Karpas-422 (cell line): ENCODE results near the gene TENT4A. TPM values are rescaled to one million over a fixed set of nuclear protein-coding genes. Genes with fewer than 3 reads are reported as not detected.

Experiments used
- DNase-seq: peaks from one replicate; pipeline ENCODE4 v3.0.0-alpha.2; 2015
- H2AFZ ChIP-seq: fragments of 200-600 bp; sonication (generic); 2 replicates; pipeline ENCODE4 v1.6.1; 2014; ENCODE audit warnings: antibody characterized with exemption, low read length, mixed read lengths
- H3K27ac ChIP-seq: fragments of 200-600 bp; sonication (generic); 2 replicates; pipeline ENCODE4 v1.5.1; 2014; ENCODE audit warnings: mild to moderate bottlenecking, low read length, moderate library complexity
- H3K27me3 ChIP-seq: fragments of 200-600 bp; sonication (generic); 2 replicates; pipeline ENCODE4 v1.6.1; 2014; ENCODE audit warnings: low read length, mixed read lengths
- H3K36me3 ChIP-seq: fragments of 200-600 bp; sonication (generic); 2 replicates; pipeline ENCODE4 v1.6.1; 2014; ENCODE audit warnings: low read length, mixed read lengths; ENCODE audit not compliant: insufficient read depth
- H3K4me1 ChIP-seq: fragments of 200-600 bp; sonication (generic); 2 replicates; pipeline ENCODE4 v1.6.1; 2014; ENCODE audit warnings: mild to moderate bottlenecking, low read length, mixed read lengths
- H3K4me2 ChIP-seq: fragments of 200-600 bp; sonication (generic); 2 replicates; pipeline ENCODE4 v1.6.1; 2014; ENCODE audit warnings: low read length, low read depth, mild to moderate bottlenecking; ENCODE audit not compliant: poor library complexity, severe bottlenecking
- H3K4me3 ChIP-seq: fragments of 200-600 bp; sonication (generic); 2 replicates; pipeline ENCODE4 v1.5.1; 2014; ENCODE audit warnings: mild to moderate bottlenecking, antibody characterized with exemption, low read length, mixed read lengths
- H3K79me2 ChIP-seq: fragments of 200-600 bp; sonication (generic); 2 replicates; pipeline ENCODE4 v1.6.1; 2014; ENCODE audit warnings: mild to moderate bottlenecking, low read length, mixed read lengths
- H3K9ac ChIP-seq: fragments of 200-600 bp; sonication (generic); 2 replicates; pipeline ENCODE4 v1.6.0; 2014; ENCODE audit warnings: low read length
- H3K9me2 ChIP-seq: fragments of 200-600 bp; sonication (generic), shearing (Covaris generic); replicated peaks from 2 replicates; pipeline ENCODE4 v1.6.0; 2014; ENCODE audit warnings: mild to moderate bottlenecking, low read length, moderate library complexity; ENCODE audit not compliant: insufficient read depth
- H3K9me3 ChIP-seq: fragments of 300-700, 200-600 bp; sonication (generic); 2 replicates; pipeline ENCODE4 v1.6.1; 2014; ENCODE audit warnings: low read length, mixed read lengths
- H4K20me1 ChIP-seq: fragments of 200-600 bp; sonication (generic); 2 replicates; pipeline ENCODE4 v1.6.1; 2014; ENCODE audit warnings: mild to moderate bottlenecking, antibody characterized with exemption, low read length, low read depth; ENCODE audit not compliant: insufficient read depth
- total RNA-seq: library from RNA; depleted of rRNA; stranded (reverse); fragments of >200 nt; shearing (Covaris generic); gene quantifications from 2 replicates; pipeline ENCODE4 v1.2.3, GENCODE V29; 2014; ENCODE audit warnings: low replicate concordance

Gene TENT4A
- total RNA-seq, 1 experiment from 2014 or later: 45.3 TPM

DNA sequence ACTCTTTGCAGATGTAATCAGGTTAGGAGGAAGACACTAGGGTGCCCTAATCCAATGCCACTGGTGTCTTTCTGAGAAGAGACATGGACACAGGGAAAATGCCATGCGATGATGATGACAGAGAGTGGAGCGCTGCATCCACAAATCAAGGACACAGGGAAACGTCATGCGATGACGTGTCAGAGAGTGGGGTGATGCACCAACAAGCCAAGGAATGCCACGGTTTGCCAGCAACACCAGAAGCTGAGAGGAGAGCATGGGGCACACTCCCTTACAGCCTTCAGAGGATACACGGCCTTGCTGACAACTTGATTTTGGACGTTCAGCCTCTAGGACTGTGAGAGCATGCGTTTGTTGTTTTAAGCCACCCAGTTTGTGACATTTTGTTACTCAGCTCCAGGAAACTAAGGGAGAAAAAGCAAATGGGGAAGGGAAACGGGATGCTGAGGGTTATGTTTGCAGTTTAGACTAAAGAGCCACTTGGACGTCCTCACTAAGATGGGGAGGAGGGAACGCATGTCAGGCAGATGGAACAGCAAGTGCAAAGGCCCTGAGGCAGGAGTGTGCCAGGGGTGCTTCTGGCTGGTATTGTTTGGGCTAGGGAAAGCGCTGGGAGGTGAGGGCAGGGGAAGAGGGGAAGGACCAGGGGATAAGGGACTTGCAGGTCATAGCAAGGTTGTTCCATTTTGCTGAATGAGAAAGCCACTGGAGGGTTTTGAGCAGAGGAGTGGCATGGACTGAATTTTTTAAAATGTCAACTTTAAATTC is 2.5 kb upstream of the TENT4A start:
- no peaks in the 10 kb centered on the region for H3K36me3 ChIP-seq
- DNase-seq: no peak
- H3K4me2 ChIP-seq: no peak overlapping the region
- H3K27me3 ChIP-seq: no peaks in the 10 kb centered on the region
- no peak overlapping the region for H3K4me3 ChIP-seq
- peaks cover 11% of the 10 kb centered on the region for H4K20me1 ChIP-seq
- peaks cover 16% of the 10 kb centered on the region for H3K79me2 ChIP-seq
- no peak overlapping the region for H2AFZ ChIP-seq
- H3K4me1 ChIP-seq: peaks cover 18% of the 10 kb centered on the region
- no peak overlapping the region for H3K27ac ChIP-seq
- no peaks in the 10 kb centered on the region for H3K9me2 ChIP-seq
- no peaks in the 10 kb centered on the region for H3K9me3 ChIP-seq
- H3K9ac ChIP-seq: no peak overlapping the region

DNA sequence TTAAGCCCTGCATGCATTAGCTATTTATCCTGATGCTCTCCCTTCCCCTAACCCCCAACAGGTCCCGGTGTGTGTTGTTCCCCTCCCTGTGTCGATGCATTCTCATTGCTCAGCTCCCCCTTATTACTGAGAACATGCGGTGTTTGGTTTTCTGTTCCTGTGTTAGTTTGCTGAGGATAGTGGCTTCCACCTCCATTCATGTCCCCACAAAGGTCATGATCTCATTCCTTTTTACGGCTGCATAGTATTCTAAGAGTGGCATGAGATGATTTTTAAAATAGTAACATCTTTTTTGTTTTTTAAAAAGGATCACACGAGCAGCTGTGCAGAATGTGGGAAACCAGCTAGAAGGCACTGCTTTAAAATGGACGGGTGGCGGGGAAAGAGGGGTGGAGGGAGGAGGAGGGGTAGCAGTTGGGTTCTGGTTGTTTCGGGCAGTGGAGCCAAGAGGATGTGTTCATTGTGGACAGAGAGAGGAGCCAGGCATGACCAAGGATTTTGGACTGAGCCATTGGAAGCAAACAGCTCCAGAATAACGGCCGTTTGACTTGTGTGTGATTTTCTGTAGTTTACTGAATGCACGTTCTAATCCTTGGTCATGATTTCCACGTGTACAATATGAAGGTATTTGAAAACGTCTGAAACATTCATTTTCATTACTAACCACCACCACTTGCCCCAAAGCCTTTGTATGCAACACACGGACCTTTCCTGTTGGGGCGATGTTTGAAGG is 1.7 kb upstream of the TENT4A start:
- peaks cover 27% of the 10 kb centered on the region for H3K4me1 ChIP-seq
- no peaks in the 10 kb centered on the region for H3K36me3 ChIP-seq
- H3K27ac ChIP-seq: no peak overlapping the region
- peak overlapping the region; percentile 73 for H3K4me3 ChIP-seq
- peak overlapping the region; percentile 87 for H3K9ac ChIP-seq
- no peak for DNase-seq
- H3K4me2 ChIP-seq: peak overlapping the region; percentile 81
- H4K20me1 ChIP-seq: peaks cover 19% of the 10 kb centered on the region
- H2AFZ ChIP-seq: peak overlapping the region; percentile 95; the same call in 1 of the 2 replicates
- H3K9me2 ChIP-seq: no peaks in the 10 kb centered on the region
- H3K79me2 ChIP-seq: peaks cover 25% of the 10 kb centered on the region
- no peaks in the 10 kb centered on the region for H3K9me3 ChIP-seq
- H3K27me3 ChIP-seq: no peaks in the 10 kb centered on the region

DNA sequence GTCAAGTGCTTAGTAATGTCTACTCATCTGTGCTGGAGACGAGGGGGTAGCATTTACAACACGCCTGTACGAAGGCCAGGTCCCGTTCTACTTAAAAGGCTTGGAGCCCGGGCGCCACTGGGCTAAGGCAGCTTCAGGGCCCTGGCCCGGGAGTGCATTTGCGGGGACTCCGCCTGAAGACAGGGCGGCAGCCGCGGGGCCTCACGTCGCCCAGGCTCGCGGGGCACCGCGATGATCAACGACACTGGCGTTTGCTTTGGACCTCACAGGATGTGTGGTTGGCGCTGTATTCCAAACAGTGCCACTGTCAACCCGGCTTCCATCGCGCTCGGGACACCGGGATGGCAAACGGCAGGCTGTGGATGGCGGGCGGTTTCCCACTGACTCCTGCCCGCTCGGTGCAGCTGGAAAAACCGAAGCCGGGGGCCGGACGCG is 1.1 kb upstream of the TENT4A start:
- Histone ChIP-seq H3K9me2 (no peaks in the 10 kb centered on the region), H3K9me3 (no peaks in the 10 kb centered on the region), H3K4me3 (peak overlapping the region; percentile 73), H3K27ac (peak overlapping the region; percentile 32), H4K20me1 (peaks cover 25% of the 10 kb centered on the region), H3K4me1 (peaks cover 32% of the 10 kb centered on the region), H3K4me2 (peak overlapping the region; percentile 81), H3K9ac (peak overlapping the region; percentile 87), H3K36me3 (no peaks in the 10 kb centered on the region), H3K27me3 (no peaks in the 10 kb centered on the region), H2AFZ (peak overlapping the region; percentile 95), H3K79me2 (peaks cover 31% of the 10 kb centered on the region)
- peak; percentile 75 for DNase-seq

DNA sequence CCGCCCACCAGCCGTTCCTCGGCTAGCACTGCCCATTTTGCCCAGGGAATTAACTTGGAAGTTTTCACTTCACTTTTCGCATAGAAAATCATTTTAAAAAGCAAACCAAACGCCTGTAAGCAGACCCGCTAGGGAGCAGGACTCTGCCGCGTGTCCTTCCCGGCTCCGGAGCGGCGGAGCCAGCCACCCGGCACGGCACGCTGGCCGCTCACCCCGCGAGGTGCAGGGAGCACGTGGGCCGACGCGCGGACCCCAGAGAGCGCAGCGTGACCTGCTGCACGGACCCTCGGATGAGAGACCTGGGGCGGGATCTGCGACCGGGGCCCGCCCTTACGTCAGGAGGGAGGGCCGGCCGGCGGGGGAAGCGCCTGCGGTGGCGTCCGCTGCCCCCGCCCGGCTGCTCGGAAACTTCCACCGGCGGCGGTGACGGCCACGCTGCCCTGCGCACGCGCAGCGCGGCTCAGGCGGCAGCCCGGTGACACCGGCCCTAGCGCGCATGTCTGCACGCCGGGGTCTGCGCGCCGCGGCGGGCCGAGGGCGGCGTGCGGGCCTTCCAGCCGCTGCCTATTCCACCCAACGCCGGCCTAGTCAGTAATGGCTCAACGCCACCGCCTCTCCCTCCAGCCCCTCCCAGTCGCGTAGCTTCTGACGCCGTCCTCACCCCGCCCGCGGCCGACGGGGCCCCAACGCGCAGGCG is 507 bp upstream of the TENT4A start:
- Histone ChIP-seq H3K9me2 (no peaks in the 10 kb centered on the region), H3K36me3 (peaks cover 1% of the 10 kb centered on the region; the same call in 1 of the 2 replicates), H3K27ac (peak overlapping the region; percentile 32), H3K4me1 (peaks cover 38% of the 10 kb centered on the region), H3K9ac (peak overlapping the region; percentile 87), H3K4me3 (peak overlapping the region; percentile 73), H3K4me2 (peak overlapping the region; percentile 81), H3K79me2 (peaks cover 36% of the 10 kb centered on the region), H4K20me1 (peaks cover 30% of the 10 kb centered on the region), H3K27me3 (no peaks in the 10 kb centered on the region), H2AFZ (peak overlapping the region; percentile 95), H3K9me3 (no peaks in the 10 kb centered on the region)
- DNase-seq: peak; percentile 99

DNA sequence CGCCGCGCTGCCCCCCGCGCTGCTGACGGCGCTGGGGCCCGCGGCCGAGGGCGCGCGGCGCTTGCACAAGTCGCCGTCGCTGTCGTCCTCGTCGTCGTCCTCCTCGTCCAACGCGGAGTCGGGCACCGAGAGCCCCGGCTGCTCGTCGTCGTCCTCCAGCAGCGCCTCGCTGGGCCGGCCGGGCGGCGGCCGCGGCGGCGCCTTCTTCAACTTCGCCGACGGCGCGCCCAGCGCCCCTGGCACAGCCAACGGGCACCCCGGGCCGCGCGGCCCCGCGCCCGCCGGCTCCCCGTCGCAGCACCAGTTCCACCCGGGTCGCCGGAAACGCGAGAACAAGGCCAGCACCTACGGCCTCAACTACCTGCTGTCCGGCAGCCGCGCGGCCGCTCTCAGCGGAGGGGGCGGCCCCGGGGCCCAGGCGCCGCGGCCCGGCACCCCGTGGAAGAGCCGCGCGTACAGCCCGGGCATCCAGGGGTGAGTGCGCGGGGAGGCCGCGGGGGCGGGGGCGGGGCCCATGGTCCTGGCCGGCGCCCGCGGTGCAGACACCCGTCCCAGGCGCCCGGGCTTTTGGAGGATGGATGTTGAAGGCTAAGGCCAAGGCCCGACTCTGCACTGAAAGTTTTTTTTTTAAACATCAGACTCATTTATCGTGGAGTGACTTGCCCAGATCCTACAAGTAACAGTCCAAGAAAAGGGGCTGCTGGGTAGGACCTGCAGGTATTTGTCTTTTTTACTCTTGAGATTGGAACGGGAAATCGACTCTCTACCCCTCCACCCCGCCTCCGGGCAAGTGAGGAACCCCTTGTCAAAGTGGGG is 1.2 kb downstream of the TENT4A start:
- H3K27me3 ChIP-seq: no peaks in the 10 kb centered on the region
- no peaks in the 10 kb centered on the region for H3K9me2 ChIP-seq
- H3K9ac ChIP-seq: peak overlapping the region; percentile 77
- peaks cover 55% of the 10 kb centered on the region for H3K4me1 ChIP-seq
- peak; percentile 61 for DNase-seq
- no peak overlapping the region for H3K27ac ChIP-seq
- H3K4me3 ChIP-seq: peak overlapping the region; percentile 83
- H2AFZ ChIP-seq: no peak overlapping the region
- peaks cover 45% of the 10 kb centered on the region for H4K20me1 ChIP-seq
- no peaks in the 10 kb centered on the region for H3K9me3 ChIP-seq
- peak overlapping the region; percentile 91 for H3K4me2 ChIP-seq
- peaks cover 12% of the 10 kb centered on the region; the same call in 1 of the 2 replicates for H3K36me3 ChIP-seq
- peaks cover 53% of the 10 kb centered on the region for H3K79me2 ChIP-seq

DNA sequence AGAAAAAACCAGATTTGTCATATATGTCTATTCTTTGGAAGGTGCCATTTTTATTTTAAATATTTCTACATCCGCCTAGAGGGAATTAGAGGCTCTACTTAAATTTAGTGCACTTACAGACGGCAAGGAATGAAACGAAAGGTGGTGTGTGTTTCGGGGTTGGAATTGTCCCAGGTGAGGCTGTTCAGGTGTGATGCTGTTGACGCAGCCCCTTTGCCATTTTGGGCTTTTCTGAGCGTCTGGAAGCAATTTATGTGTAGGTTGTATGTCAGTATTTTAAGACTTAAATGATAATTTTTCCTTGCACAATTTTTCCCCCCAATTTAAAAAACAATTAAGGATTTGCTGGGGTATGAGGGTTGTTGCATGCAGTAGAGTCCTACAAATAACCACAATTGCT is 2.0 kb downstream of the TENT4A start:
- peak overlapping the region; percentile 91 for H3K4me2 ChIP-seq
- H3K79me2 ChIP-seq: peaks cover 62% of the 10 kb centered on the region
- peaks cover 63% of the 10 kb centered on the region for H3K4me1 ChIP-seq
- peaks cover 12% of the 10 kb centered on the region; the same call in 1 of the 2 replicates for H3K36me3 ChIP-seq
- H3K9ac ChIP-seq: peak overlapping the region; percentile 77
- peak overlapping the region; percentile 83 for H3K4me3 ChIP-seq
- DNase-seq: no peak
- no peaks in the 10 kb centered on the region for H3K9me3 ChIP-seq
- no peaks in the 10 kb centered on the region for H3K9me2 ChIP-seq
- H3K27ac ChIP-seq: no peak overlapping the region
- H4K20me1 ChIP-seq: peaks cover 54% of the 10 kb centered on the region
- H3K27me3 ChIP-seq: no peaks in the 10 kb centered on the region
- H2AFZ ChIP-seq: no peak overlapping the region

DNA sequence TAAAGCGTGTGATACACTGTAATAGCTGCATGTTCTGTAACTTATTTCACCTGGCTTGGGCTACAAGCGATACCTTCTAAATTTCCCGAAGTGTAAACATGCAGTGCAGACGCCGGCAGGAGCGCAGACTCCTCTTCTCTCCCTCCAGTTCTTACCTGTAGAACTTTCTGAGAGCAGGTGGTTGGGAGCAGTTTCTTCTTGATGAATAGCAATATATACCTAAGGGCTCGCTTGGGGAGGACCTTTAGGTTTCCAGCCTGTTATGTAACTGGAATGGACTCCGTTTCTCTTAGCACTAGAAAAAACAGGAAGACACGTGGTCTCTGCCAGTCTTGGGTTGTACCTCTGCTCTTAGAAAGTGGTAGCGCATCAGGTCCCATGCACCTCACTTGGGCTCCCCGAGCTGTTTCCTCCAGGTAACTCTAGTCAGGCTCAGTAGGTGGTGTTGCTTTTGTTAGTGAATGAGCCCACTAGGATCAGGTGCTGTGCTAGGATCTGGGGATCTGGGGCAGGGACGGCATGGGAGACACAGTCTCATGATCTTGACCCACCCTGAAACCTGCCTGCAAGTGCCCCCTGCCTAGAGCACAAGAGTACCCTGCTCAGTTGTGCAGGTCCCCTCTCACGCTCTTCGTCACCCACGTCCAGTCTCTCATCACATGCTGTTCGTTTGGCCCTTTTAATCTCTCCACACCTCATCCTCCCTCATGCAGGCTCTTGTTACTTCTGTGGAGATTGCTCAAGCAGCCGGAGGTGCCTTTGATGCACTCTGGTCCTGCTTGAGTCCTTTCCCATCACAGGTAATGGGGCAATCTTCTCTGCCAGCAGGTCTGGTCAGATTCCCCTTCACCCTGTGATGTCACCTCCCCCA is 2.8 kb downstream of the TENT4A start:
- DNase-seq: peak; percentile 56
- Histone ChIP-seq H2AFZ (no peak overlapping the region), H3K4me1 (peaks cover 69% of the 10 kb centered on the region), H3K9me2 (no peaks in the 10 kb centered on the region), H3K36me3 (peaks cover 12% of the 10 kb centered on the region; the same call in 1 of the 2 replicates), H3K4me2 (peak overlapping the region; percentile 91), H3K27me3 (no peaks in the 10 kb centered on the region), H3K79me2 (peaks cover 68% of the 10 kb centered on the region), H3K9ac (peak overlapping the region; percentile 77), H3K4me3 (peak overlapping the region; percentile 83), H3K9me3 (no peaks in the 10 kb centered on the region), H4K20me1 (peaks cover 55% of the 10 kb centered on the region), H3K27ac (no peak overlapping the region)
